ENCODE results near the gene PLPPR1. TPM values are rescaled to one million over a fixed set of nuclear protein-coding genes. Genes with fewer than 3 reads are reported as not detected.

The PLPPR1 gene
- polyA plus RNA-seq, 1 donor from 2014 or later: 157 TPM

- Histone ChIP-seq H3K4me2 (ENCODE audit: low read length) (peak overlapping the region; percentile 62), H3K9me3 (ENCODE audit: low read length) (no peaks in the 10 kb centered on the region), H3K9me2 (ENCODE audit: insufficient read depth, low read length) (no peaks in the 10 kb centered on the region), H4K20me1 (ENCODE audit: insufficient read depth) (no peaks in the 10 kb centered on the region), H3K36me3 (ENCODE audit: insufficient read depth, low read length) (no peaks in the 10 kb centered on the region), H2AFZ (ENCODE audit: low read depth, low read length) (no peak overlapping the region), H3F3A (ENCODE audit: insufficient read depth, low read length, poor library complexity, severe bottlenecking) (no peaks in the 10 kb centered on the region), H3K79me2 (replicated peaks; ENCODE audit: insufficient read depth, low read length) (peaks cover 31% of the 10 kb centered on the region), H3K4me3 (ENCODE audit: low read length) (peak overlapping the region; percentile 88), H3K27me3 (ENCODE audit: insufficient read depth, low read depth, low read length) (no peaks in the 10 kb centered on the region), H3K27ac (ENCODE audit: low read length) (peak overlapping the region; percentile 89), H3K9ac (ENCODE audit: low read length) (peak overlapping the region; percentile 87)
- TF ChIP-seq SMC3 (conservative IDR thresholded peaks at IDR 0.05; ENCODE audit: poor library complexity) (no peak), RAD21 (conservative IDR thresholded peaks at IDR 0.05) (no peak), TAF1 (IDR thresholded peaks at IDR 0.05; ENCODE audit: low read depth) (no peak), CTCF (IDR thresholded peaks at IDR 0.05; ENCODE audit: poor library complexity, severe bottlenecking) (no peak), EZH2 (IDR thresholded peaks at IDR 0.05; ENCODE audit: borderline replicate concordance, insufficient read depth, low read length, poor library complexity, severe bottlenecking) (no peak), POLR2AphosphoS5 (IDR thresholded peaks at IDR 0.05) (no peak), EP300 (conservative IDR thresholded peaks at IDR 0.05; ENCODE audit: poor library complexity, severe bottlenecking) (no peak), MXI1 (conservative IDR thresholded peaks at IDR 0.05; ENCODE audit: poor library complexity, severe bottlenecking) (no peak)
- TF ChIP-seq, protein P1, sequence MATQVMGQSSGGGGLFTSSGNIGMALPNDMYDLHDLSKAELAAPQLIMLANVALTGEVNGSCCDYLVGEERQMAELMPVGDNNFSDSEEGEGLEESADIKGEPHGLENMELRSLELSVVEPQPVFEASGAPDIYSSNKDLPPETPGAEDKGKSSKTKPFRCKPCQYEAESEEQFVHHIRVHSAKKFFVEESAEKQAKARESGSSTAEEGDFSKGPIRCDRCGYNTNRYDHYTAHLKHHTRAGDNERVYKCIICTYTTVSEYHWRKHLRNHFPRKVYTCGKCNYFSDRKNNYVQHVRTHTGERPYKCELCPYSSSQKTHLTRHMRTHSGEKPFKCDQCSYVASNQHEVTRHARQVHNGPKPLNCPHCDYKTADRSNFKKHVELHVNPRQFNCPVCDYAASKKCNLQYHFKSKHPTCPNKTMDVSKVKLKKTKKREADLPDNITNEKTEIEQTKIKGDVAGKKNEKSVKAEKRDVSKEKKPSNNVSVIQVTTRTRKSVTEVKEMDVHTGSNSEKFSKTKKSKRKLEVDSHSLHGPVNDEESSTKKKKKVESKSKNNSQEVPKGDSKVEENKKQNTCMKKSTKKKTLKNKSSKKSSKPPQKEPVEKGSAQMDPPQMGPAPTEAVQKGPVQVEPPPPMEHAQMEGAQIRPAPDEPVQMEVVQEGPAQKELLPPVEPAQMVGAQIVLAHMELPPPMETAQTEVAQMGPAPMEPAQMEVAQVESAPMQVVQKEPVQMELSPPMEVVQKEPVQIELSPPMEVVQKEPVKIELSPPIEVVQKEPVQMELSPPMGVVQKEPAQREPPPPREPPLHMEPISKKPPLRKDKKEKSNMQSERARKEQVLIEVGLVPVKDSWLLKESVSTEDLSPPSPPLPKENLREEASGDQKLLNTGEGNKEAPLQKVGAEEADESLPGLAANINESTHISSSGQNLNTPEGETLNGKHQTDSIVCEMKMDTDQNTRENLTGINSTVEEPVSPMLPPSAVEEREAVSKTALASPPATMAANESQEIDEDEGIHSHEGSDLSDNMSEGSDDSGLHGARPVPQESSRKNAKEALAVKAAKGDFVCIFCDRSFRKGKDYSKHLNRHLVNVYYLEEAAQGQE (IDR thresholded peaks at IDR 0.05; ENCODE audit: borderline replicate concordance): no peak
Observed at GRCh38 chr9:101030086-101030391, 1.5 kb downstream of the PLPPR1 start.

DNA sequence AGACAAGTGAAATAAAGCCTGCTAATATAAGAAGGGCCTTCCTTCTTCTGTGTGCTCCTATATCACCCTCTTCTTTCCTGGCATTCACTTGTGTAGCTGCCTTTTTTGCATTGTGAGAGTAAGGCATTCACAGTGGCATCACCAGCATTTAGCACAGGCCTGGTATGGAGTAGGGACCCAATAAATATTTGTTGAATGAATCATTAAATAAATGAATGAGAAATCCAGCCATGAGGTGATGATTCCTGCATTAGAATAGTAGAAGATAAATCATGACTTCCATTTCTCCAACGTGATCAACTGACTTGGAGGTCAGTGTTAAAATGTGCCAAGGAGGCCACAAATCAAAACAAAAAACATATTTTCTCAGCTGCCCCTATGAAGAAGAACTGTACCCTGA is 3.9 kb downstream of the PLPPR1 start:
- Histone ChIP-seq H3K9ac (ENCODE audit: low read length) (no peak overlapping the region), H3K9me3 (ENCODE audit: low read length) (no peaks in the 10 kb centered on the region), H2AFZ (ENCODE audit: low read depth, low read length) (no peak overlapping the region), H4K20me1 (ENCODE audit: insufficient read depth) (no peaks in the 10 kb centered on the region), H3K27ac (ENCODE audit: low read length) (no peak overlapping the region), H3K36me3 (ENCODE audit: insufficient read depth, low read length) (no peaks in the 10 kb centered on the region), H3F3A (ENCODE audit: insufficient read depth, low read length, poor library complexity, severe bottlenecking) (no peaks in the 10 kb centered on the region), H3K27me3 (ENCODE audit: insufficient read depth, low read depth, low read length) (no peaks in the 10 kb centered on the region), H3K9me2 (ENCODE audit: insufficient read depth, low read length) (no peaks in the 10 kb centered on the region), H3K4me3 (ENCODE audit: low read length) (peak overlapping the region; percentile 88), H3K79me2 (replicated peaks; ENCODE audit: insufficient read depth, low read length) (peaks cover 31% of the 10 kb centered on the region), H3K4me2 (ENCODE audit: low read length) (peak overlapping the region; percentile 62)
- TF ChIP-seq, protein P1 (IDR thresholded peaks at IDR 0.05; ENCODE audit: borderline replicate concordance): no peak
- no peak for TF ChIP-seq RAD21 (conservative IDR thresholded peaks at IDR 0.05)
- no peak for TF ChIP-seq EP300 (conservative IDR thresholded peaks at IDR 0.05; ENCODE audit: poor library complexity, severe bottlenecking)
- no peak for TF ChIP-seq POLR2AphosphoS5 (IDR thresholded peaks at IDR 0.05)
- TF ChIP-seq CTCF (IDR thresholded peaks at IDR 0.05; ENCODE audit: poor library complexity, severe bottlenecking): no peak
- TF ChIP-seq SMC3 (conservative IDR thresholded peaks at IDR 0.05; ENCODE audit: poor library complexity): no peak
- TF ChIP-seq TAF1 (IDR thresholded peaks at IDR 0.05; ENCODE audit: low read depth): no peak
- TF ChIP-seq MXI1 (conservative IDR thresholded peaks at IDR 0.05; ENCODE audit: poor library complexity, severe bottlenecking): no peak
- TF ChIP-seq EZH2 (IDR thresholded peaks at IDR 0.05; ENCODE audit: borderline replicate concordance, insufficient read depth, low read length, poor library complexity, severe bottlenecking): no peak

Data from neural cell (in vitro differentiated cells).